ENCODE measurements around the gene XPO5. TPM values are rescaled to one million over a fixed set of nuclear protein-coding genes. Genes with fewer than 3 reads are reported as not detected.

XPO5 gene
- total RNA-seq, 2 donors from 2014 or later, result 23.1 to 32.3 TPM

DNA sequence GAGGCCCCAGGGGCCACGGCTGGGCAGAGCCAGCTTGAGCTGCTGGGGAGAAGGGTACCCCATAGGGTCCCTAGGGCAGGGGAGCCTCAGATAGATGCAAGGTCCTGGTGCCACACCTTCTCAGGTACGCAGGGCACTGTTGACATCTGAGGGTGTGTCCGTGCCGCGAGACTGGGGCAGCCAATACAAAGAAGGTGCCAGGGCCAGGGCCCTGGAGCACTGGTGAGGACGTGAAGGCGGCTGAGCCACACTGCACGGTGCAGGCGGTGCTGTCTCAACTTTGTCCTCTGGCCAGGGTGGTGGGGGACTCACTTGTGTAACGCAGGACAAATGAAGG is 65.0 kb downstream of the XPO5 start:
- Histone ChIP-seq H3K36me3 (peaks cover 10% of the 10 kb centered on the region), H3K27me3 (no peaks in the 10 kb centered on the region), H3K4me3 (peak overlapping the region; percentile 76), H3K4me1 (peaks cover 8% of the 10 kb centered on the region), H3K9me3 (no peaks in the 10 kb centered on the region), H3K27ac (peak overlapping the region; percentile 74), H3K9ac (ENCODE audit: low read depth in 2 of 2, low read length in 2 of 2) (peak overlapping the region; percentile 72)
- peak; percentile 77 for DNase-seq
- TF ChIP-seq, protein P1, sequence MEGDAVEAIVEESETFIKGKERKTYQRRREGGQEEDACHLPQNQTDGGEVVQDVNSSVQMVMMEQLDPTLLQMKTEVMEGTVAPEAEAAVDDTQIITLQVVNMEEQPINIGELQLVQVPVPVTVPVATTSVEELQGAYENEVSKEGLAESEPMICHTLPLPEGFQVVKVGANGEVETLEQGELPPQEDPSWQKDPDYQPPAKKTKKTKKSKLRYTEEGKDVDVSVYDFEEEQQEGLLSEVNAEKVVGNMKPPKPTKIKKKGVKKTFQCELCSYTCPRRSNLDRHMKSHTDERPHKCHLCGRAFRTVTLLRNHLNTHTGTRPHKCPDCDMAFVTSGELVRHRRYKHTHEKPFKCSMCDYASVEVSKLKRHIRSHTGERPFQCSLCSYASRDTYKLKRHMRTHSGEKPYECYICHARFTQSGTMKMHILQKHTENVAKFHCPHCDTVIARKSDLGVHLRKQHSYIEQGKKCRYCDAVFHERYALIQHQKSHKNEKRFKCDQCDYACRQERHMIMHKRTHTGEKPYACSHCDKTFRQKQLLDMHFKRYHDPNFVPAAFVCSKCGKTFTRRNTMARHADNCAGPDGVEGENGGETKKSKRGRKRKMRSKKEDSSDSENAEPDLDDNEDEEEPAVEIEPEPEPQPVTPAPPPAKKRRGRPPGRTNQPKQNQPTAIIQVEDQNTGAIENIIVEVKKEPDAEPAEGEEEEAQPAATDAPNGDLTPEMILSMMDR (IDR thresholded peaks at IDR 0.05), result no peak
- intact Hi-C loops (cut with DNase I), result no loop called here

DNA sequence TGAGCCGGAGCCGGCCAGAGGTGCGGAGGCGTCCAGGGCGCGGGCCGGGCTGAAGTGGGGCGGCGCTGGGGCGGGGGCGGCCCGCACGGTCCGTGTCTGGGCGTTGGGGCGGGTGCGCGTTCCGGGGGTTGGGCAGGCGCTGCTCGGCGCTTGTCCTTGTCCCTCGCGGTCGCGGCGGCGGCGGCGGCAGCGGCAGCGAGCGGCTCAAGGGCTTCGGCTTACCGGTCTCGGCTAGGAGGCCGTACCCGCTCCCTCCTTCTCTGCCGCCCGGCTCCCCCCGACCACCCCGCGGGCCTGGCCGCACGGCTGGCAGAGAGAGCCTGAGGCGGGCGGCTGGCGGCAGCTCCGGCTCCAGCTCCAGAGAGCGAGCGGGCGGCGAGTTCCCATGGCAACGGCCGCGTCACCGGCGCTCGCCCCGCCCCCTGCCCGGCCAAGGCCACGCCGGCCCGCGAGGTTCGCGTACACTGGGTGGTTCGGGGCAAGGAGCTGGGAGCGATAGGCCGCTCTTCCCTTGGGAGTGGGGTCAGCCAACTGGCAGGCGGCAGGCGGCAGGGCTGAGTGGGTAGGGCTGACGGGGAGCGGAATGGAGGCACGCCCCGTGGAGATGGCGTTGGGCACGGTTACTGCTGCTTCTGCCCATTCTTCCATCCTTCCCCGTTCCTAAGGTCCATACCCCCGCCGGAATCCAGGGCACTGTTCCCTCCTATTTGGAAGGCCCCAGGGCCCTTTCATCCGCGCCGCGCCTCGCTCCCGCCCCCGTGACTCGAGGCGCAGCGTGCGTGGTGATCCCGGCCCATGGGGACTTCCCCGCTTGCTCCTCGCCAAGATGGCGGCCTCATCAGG is 65.6 kb downstream of the XPO5 start, which contains the start of gene LRRC73:
TSS of gene LRRC73 (minus strand) at position 363 of the 843 bp plus-strand sequence. CDS start 561 bp downstream, outside the sequence.
- H3K27ac ChIP-seq, result peak within 1 kb of the TSS; percentile 74
- no peaks in the 10 kb centered on the region for H3K9me3 ChIP-seq
- no peaks in the 10 kb centered on the region for H3K27me3 ChIP-seq
- TF ChIP-seq, protein P1 (IDR thresholded peaks at IDR 0.05), result no peak
- H3K36me3 ChIP-seq, result peaks cover 10% of the 10 kb centered on the region
- peak within 1 kb of the TSS; percentile 72 for H3K9ac ChIP-seq (ENCODE audit: low read depth in 2 of 2, low read length in 2 of 2)
- H3K4me3 ChIP-seq, result peak within 1 kb of the TSS; percentile 76
- peak; percentile 89 for DNase-seq
- intact Hi-C loops (cut with DNase I), result loop anchor here (5.0 to 10.0 kb wide), 2 partner anchors 123 to 245 kb away; no protein-coding TSS in a partner anchor
- H3K4me1 ChIP-seq, result peaks cover 2% of the 10 kb centered on the region

DNA sequence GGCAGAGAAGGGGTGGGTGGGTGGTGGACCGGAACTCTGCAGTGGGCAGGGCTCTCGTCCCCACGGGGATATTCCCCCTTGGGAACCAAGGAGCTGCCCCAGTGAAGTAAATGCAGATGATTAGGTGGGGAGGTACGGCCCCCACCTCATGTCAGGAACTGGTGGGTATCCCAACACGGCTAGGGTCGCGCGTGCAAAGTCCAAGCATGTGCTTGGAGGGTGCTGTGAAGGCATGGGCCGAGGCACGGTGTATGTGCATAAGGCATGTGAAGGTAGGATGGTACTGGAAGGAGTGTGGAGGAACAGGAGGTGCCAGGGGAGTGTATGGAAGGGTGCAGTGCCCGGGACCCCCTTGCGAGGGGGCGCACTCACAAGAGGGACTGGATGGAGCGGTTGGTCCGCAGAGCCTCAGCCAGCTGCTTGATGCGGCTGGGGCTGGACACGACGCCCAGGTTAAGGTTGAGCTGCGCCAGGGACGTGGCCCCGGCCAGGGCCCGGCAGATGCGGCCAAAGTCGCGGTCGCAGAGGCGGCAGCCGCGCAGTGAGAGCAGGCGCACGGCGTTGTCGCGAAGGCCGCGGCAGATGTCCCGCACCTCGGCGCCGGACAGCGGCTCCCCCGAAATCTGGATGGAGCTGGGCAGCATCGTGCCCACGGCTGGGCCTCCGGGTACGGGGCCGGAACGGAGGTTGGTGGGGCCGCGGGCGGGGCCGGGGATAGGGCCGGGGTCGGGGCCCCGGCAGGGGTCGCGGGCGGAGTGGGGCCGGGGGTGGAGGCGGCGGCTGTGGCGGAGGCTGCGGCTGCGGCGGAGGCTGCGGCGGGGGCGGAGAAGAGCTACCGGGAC is 66.5 kb downstream of the XPO5 start:
- no peak for DNase-seq
- Histone ChIP-seq H3K4me1 (no peaks in the 10 kb centered on the region), H3K27me3 (no peaks in the 10 kb centered on the region), H3K4me3 (peak overlapping the region; percentile 76), H3K36me3 (peaks cover 10% of the 10 kb centered on the region), H3K9me3 (no peaks in the 10 kb centered on the region), H3K9ac (ENCODE audit: low read depth in 2 of 2, low read length in 2 of 2) (peak overlapping the region; percentile 28 to 56), H3K27ac (no peak overlapping the region)
- intact Hi-C loops (cut with DNase I), result loop anchor here (5.0 to 10.0 kb wide), 2 partner anchors 122 to 245 kb away; no protein-coding TSS in a partner anchor
- TF ChIP-seq, protein P1 (IDR thresholded peaks at IDR 0.05), result no peak

DNA sequence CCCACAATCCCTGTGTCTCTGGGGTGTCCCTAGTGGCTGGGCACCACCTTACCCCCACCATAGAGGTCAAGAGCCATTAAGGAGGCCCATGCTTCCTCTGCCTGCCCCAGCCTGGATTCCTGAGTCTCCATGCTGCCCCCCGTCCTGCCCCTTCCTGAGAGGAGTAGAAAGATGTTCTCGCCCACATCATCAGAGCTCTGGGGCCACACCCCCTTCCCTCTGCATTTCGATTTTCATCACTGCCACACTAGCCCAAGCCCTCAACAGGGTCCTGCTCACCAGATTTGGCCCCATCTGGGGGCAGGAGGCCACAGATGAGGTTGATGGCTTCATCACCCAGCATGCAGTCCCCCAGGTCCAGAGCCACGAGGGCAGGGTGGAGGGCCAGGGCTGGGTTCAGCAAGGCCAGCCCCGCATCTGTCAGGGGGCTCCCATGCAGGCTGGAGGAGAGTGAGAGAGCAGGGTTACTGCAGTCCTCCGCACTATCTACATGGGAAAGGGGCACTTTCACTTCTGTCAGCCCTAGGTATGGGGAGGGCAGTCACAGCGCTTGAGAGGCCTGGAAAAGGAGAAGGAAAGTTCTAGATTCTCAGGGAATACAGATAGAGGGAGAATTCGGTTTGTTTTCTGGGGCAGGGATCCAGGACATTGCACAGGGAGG is 67.2 kb downstream of the XPO5 start:
- Histone ChIP-seq H3K9me3 (no peaks in the 10 kb centered on the region), H3K4me3 (no peak overlapping the region), H3K36me3 (peaks cover 10% of the 10 kb centered on the region), H3K27me3 (no peaks in the 10 kb centered on the region), H3K9ac (ENCODE audit: low read depth in 2 of 2, low read length in 2 of 2) (peak overlapping the region in 1 of 2 donors; percentile 56), H3K27ac (no peak overlapping the region), H3K4me1 (no peaks in the 10 kb centered on the region)
- no peak for DNase-seq
- intact Hi-C loops (cut with DNase I), result loop anchor here (5.0 to 10.0 kb wide), 2 partner anchors 121 to 244 kb away; no protein-coding TSS in a partner anchor
- TF ChIP-seq, protein P1 (IDR thresholded peaks at IDR 0.05), result no peak

Measured in colonic mucosa (tissue), 4 donors.